Heart right ventricle (tissue), 16 donors: ENCODE results near the gene CDH12. TPM values are rescaled to one million over a fixed set of nuclear protein-coding genes. Genes with fewer than 3 reads are reported as not detected.

Experiments
- ATAC-seq, 8 donors: fragments of 200-7000 bp; cut with Tn5 transposase; one replicate each; pipeline ENCODE4 v1.9.1; 2020; ENCODE audit warnings: mild to moderate bottlenecking in 8 of 8, moderate library complexity in 8 of 8, moderate number of reproducible peaks in 1 of 8
- DNase-seq, 2 donors: peaks; one replicate each; pipeline ENCODE4 v3.0.0-alpha.2; 2020
- H3K27ac ChIP-seq, 10 donors: fragments of 200-600 bp; sonication (generic) in 2 of 10; one replicate each; pipeline versions ENCODE4 v1.5.0 to v1.8.0; 2020 to 2022; ENCODE audit warnings: mild to moderate bottlenecking in 3 of 10
- H3K27me3 ChIP-seq, 7 donors: fragments of 200-600 bp; one replicate each; pipeline ENCODE4 v1.8.0; 2021 to 2022; ENCODE audit warnings: mild to moderate bottlenecking in 2 of 7
- H3K36me3 ChIP-seq, 9 donors: fragments of 200-600 bp; sonication (generic) in 1 of 9; one replicate each; pipeline versions ENCODE4 v1.5.0 to v1.8.0; 2020 to 2022; ENCODE audit warnings: mild to moderate bottlenecking in 2 of 9
- H3K4me1 ChIP-seq, 9 donors: fragments of 200-600 bp; sonication (generic) in 1 of 9; one replicate each; pipeline versions ENCODE4 v1.5.0 to v1.8.0; 2020 to 2022; ENCODE audit warnings: mild to moderate bottlenecking in 4 of 9
- H3K4me3 ChIP-seq, 10 donors: fragments of 200-600 bp; sonication (generic) in 2 of 10; one replicate each; pipeline versions ENCODE4 v1.5.0 to v1.8.0; 2020 to 2022; ENCODE audit warnings: mild to moderate bottlenecking in 7 of 10, moderate library complexity in 2 of 10
- H3K9me3 ChIP-seq, 11 donors: fragments of 200-600 bp in 10 of 11; sonication (generic) in 2 of 11; one replicate each; pipeline versions ENCODE4 v1.5.0 to v1.8.0; 2013 to 2022; ENCODE audit warnings: mild to moderate bottlenecking in 2 of 11, control low read depth in 1 of 11, moderate library complexity in 1 of 11
- WGBS, 2 donors: extraction: QIAGEN DNeasy Blood & Tissue Kit; methylation state at CpG; one replicate each; pipeline ENCODE4 v1.1.7; 2013; ENCODE audit warnings: inconsistent platforms in 1 of 2; 5-methylcytosine and 5-hydroxymethylcytosine counted together
- intact Hi-C, 10 donors: fragments of 100-400 bp; cut with DNase I; formaldehyde crosslinking; loops; one replicate each; pipeline versions ENCODE4 v1.11.1 to v1.14.2; 2022
- polyA plus RNA-seq, 2 donors: library from polyadenylated mRNA; stranded (reverse); fragments of 200-250 nt; gene quantifications; one replicate each; pipeline ENCODE4 v1.2.3, GENCODE V29; 2013
- total RNA-seq, 10 donors: library from RNA; stranded (reverse); fragmentation: NEBNext Ultra II Directional in 3 of 10; extraction: Animal tissue kit (Norgen Biotek cat#: 25700) in 3 of 10; gene quantifications; one replicate each; pipeline versions ENCODE4 v1.2.1 to v1.2.4, GENCODE V29; 2021 to 2023
- TF ChIP-seq, protein P1 (sequence below), 9 donors: fragments of 200-600 bp; sonication (generic) in 2 of 9; IDR thresholded peaks; one replicate each; pipeline versions ENCODE4 v1.5.0 to v1.8.0; 2021 to 2022; ENCODE audit warnings: antibody characterized with exemption in 9 of 9, mild to moderate bottlenecking in 5 of 9, moderate library complexity in 1 of 9
- donor health status: Arrhythmogenic right ventricular cardiomyopathy.
- donor health status: ischemic (EF 13 %, LVEDD 7.1; RV severe dilation, severe dysfunction).
- donor health status: healthy with polysubstance abuse.
- donor health status: DM: no; HTN: yes; CAD: no.
- donor health status: DM: no; HTN: no; CAD: no.
- donor health status: ischemic (EF 25% LVEDD 6.9; RV normal size, moderate dysfunction).
- donor health status: ischemic (EF 25% LVEDD 5.7; RV mildly dilated, moderate dysfunction).
- donor health status: healthy.
- donor health status: DM: yes; HTN: yes; CAD: no.
- donor health status: Ischemic cardiomyopathy.
- donor health status: ischemic (EF 35%, LVEDD 5.7; RV mildly dilated, moderate dysfunction).
- donor health status: nonischemic (EF 11% LVEDD 7.7; RV severe dilation, severe dysfunction).
- donor health status: DM: yes; HTN: yes; CAD: no.
- donor health status: PGD.
- donor health status: ischemic (EF 29% LVEDD 5.4; RV normal size, mild dysfunction).
- donor health status: nonischemic (EF 23%, LVEDD 6.1; RV moderate dilation, normal function).

Gene CDH12
- total and polyA plus RNA-seq, 12 donors = not detected

DNA sequence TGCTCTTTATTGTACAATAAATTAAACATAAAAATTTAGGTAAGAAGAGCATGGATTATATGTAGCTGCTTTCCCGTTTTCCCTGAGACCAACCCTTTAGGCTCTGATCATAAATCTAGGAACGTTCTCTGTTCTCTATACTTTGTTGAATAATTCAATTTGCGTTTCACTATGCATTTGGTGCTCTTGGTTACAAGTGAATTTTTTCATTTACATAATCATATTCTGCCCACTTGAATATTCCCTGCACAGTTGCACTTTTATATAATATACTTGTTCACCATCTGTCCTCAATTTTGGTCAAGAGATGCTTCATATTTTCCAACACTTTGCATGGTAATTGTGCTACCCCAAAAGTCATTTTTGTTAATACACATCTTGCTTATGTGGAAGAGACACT, 741.8 kb downstream of the CDH12 start:
- Histone ChIP-seq H3K27me3 (no peaks in the 10 kb centered on the region), H3K4me1 (no peaks in the 10 kb centered on the region), H3K27ac (no peak overlapping the region), H3K9me3 (no peaks in the 10 kb centered on the region), H3K36me3 (no peaks in the 10 kb centered on the region), H3K4me3 (no peak overlapping the region)
- DNase-seq (no peak), ATAC-seq (no peak)
- WGBS, 2 donors = 81 to 88% methylated on average over 3 of the region's 3 CpGs
- intact Hi-C loops = no loop called here
- TF ChIP-seq, protein P1, sequence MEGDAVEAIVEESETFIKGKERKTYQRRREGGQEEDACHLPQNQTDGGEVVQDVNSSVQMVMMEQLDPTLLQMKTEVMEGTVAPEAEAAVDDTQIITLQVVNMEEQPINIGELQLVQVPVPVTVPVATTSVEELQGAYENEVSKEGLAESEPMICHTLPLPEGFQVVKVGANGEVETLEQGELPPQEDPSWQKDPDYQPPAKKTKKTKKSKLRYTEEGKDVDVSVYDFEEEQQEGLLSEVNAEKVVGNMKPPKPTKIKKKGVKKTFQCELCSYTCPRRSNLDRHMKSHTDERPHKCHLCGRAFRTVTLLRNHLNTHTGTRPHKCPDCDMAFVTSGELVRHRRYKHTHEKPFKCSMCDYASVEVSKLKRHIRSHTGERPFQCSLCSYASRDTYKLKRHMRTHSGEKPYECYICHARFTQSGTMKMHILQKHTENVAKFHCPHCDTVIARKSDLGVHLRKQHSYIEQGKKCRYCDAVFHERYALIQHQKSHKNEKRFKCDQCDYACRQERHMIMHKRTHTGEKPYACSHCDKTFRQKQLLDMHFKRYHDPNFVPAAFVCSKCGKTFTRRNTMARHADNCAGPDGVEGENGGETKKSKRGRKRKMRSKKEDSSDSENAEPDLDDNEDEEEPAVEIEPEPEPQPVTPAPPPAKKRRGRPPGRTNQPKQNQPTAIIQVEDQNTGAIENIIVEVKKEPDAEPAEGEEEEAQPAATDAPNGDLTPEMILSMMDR (IDR thresholded peaks at IDR 0.05) = no peak

- TF ChIP-seq, protein P1 (IDR thresholded peaks at IDR 0.05) = no peak
- no peak for ATAC-seq
- no peak for DNase-seq
- intact Hi-C loops = no loop called here
- Histone ChIP-seq H3K4me1 (no peaks in the 10 kb centered on the region), H3K27me3 (no peaks in the 10 kb centered on the region), H3K9me3 (no peaks in the 10 kb centered on the region), H3K4me3 (no peak overlapping the region), H3K36me3 (no peaks in the 10 kb centered on the region), H3K27ac (no peak overlapping the region)
These were observed 743.8 kb downstream of the CDH12 start for GRCh38 chr5:22109315-22109714.

DNA sequence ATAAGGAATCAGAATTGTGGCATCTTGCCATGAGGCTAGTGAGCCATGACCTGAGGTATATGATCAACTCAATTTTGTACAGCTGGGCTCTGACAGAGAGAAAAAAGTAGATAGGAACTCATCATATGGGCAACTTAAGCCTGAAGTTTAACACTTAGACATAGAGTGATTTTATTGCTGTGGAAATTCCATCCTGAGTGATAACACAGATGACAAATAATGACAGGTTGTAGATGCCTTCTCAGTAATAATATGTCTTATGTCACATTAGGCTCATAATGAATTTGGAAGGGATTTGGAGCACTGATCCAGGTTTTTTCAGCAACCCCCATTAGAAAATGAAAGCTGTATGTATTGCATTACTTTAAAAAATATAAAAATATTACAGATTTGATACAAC, 744.6 kb downstream of the CDH12 start:
- no peak overlapping the region for H3K4me3 ChIP-seq
- no peak for DNase-seq
- no peak overlapping the region for H3K27ac ChIP-seq
- no peaks in the 10 kb centered on the region for H3K4me1 ChIP-seq
- H3K9me3 ChIP-seq = no peaks in the 10 kb centered on the region
- TF ChIP-seq, protein P1 (IDR thresholded peaks at IDR 0.05) = no peak
- ATAC-seq = no peak
- H3K36me3 ChIP-seq = no peaks in the 10 kb centered on the region
- H3K27me3 ChIP-seq = no peaks in the 10 kb centered on the region
- intact Hi-C loops = no loop called here

- DNase-seq (no peak), ATAC-seq (no peak)
- H3K36me3 ChIP-seq = no peaks in the 10 kb centered on the region
- no peaks in the 10 kb centered on the region for H3K9me3 ChIP-seq
- H3K4me1 ChIP-seq = no peaks in the 10 kb centered on the region
- no peak overlapping the region for H3K4me3 ChIP-seq
- WGBS, 2 donors = 20 to 30% methylated on average over 5 of the region's 5 CpGs
- H3K27me3 ChIP-seq = no peaks in the 10 kb centered on the region
- TF ChIP-seq, protein P1 (IDR thresholded peaks at IDR 0.05) = no peak
- no peak overlapping the region for H3K27ac ChIP-seq
- intact Hi-C loops = no loop called here
These were observed 750.3 kb downstream of the CDH12 start for GRCh38 chr5:22102823-22103359.
